Activated CD8-positive, alpha-beta memory T cell treated with anti-CD3 and anti-CD28 coated beads for 1 hour (primary cell): ENCODE measurements around the gene SPPL3.

Experiments used
- DNase-seq, 2 donors: peaks; one replicate each; pipeline ENCODE4 v3.0.0-alpha.2; 2020; ENCODE audit warnings: low read depth in 1 of 2; ENCODE audit errors: extremely low read depth in 1 of 2

The SPPL3 gene

DNA sequence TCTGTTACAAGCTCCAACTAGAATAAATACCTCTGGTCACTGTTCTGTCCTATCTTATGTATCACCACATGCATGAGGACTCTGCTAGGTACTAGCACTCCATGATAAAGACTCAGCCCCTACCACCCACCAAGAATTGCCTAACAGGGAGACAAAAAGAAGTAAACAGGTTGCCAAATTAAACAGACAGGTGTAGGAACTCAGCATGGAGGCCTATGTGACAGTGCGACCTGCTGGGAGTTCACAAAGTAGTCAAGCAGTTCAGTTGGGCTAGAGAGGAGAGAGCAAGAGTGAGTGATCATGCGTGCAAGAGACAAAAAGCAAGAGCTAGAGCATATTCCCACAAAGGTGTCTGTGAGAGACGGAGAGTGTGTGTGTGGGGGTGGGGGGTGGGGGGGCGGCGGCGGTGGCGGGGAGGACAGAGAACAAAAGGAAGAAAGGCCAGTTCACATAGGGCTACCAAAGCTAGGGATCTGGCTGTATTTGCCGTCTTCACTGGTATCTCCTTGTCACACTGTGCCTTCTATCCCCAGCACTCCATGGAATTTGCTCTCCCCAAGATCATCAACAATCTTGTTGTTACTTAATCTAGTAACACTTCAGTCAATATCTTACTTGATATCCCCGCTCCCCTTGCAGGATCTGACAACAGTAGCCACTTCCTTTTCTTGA lies 81.2 kb downstream of the SPPL3 start:
- no peak for DNase-seq

DNA sequence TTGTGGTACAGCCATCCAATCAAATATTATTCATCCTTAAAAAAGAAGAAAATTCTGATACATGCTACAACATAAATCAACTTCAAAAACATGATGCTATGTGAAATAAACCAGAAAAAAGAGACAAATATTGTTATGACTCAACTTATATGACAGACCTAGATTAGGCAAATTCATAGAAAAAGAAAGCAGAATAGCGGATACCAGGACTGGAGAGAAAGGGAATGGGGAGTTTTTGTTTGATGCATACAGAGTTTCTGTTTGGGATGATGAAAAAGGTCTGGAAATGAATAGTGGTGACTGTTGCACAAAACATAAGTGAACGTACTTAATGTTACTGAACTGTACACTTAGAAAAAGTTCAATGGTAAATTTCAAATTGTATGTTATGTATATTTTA lies 82.3 kb downstream of the SPPL3 start:
- DNase-seq = no peak

DNA sequence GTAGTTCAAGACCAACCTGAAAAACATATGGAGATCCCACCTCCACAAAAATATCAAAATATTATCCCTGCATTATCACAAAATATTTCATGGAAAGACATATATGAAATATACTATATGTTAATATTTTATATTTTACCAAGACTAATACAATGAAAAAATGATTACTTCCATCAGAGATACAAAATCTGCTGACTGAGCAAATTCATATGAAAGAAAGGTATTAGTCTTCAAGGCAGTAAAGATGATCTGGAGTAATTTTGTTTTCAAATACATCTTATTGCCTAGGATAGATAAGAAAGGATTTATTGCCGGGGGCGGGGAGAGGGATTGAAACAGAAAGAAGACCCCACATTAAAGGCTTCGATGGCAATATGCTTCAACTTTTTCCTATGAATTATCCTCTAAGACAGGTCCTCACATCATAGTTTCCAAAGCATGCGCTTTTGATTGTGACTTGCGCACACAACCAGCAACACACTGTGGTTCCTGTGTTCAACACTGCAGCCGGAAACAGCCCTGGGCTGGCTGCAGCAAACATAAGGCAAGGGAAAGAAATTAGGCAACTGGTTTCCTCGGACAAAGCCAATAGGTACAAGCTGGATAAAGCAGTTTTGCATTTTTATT lies 83.2 kb downstream of the SPPL3 start:
- DNase-seq = no peak

DNA sequence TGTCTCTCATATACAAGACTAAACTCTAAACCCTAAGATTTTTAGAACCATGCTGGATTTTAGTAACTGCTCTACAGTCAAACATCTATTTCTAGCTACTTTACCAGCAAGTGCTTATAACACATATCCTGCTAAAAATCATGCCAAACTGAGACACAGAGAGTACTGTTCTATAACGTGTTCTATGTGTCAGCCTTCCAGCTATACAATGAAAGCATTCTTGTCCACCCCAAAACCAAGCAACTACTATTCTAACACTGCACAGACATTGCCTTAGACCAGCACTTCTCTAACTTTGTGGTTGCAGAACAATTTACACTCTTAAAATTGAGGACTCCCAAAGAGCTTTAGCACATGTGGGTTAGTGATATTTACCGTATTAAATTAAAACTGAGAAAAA lies 85.7 kb downstream of the SPPL3 start:
- DNase-seq = no peak

DNA sequence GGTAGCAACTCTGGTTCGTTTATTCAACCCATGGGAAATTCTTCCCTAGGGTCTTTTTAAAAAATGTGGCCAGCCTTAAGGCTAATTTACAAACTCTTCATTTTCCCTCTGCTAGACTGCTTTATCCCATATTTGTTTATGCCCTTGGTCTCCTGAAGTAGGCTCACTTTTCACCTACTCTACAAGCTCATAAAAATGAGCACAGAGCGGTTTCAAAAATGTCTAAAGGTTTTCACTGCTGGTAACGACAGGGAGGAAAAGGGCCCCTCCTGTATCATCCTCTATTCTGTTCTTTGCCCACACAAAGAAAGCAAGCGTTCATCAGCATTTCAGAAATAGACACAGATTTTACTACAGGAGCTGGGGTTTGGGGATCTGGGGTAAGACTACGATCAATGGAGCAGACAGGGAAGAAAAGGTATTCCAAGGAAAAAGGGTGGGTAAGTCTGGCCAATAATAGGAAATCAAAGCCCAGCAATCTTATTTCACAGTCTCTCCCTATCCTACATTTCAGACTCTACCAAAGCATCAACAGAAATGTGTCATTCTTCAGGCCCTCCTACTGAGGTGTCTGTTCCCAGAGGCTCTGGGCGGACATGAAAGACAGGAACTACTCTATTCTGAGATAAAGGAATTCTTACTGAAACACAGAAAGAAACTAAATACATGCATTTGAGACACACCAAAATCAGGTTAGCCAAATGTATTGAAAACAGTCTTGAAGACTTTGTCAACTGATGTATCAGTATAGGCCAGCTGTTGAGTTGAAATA lies 86.4 kb downstream of the SPPL3 start:
- DNase-seq = no peak

DNA sequence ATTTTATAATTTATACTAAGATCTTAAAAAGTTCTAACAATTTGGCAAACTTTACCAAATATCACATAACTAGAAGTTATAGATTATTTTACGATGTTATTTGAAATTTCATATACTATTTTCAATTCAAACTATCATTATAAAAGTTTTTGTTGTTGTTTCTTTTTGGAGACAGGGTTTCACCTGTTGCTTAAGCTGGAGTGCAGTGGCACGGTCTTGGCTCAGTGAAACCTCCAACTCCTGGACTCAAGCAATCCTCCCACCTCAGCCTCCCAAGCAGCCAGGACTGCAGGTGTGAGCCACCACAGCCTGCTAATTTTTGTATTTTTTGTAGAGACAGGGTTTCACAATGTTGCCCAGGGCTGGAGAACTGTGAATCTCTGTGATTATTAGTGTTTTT lies 87.8 kb downstream of the SPPL3 start:
- DNase-seq = no peak

DNA sequence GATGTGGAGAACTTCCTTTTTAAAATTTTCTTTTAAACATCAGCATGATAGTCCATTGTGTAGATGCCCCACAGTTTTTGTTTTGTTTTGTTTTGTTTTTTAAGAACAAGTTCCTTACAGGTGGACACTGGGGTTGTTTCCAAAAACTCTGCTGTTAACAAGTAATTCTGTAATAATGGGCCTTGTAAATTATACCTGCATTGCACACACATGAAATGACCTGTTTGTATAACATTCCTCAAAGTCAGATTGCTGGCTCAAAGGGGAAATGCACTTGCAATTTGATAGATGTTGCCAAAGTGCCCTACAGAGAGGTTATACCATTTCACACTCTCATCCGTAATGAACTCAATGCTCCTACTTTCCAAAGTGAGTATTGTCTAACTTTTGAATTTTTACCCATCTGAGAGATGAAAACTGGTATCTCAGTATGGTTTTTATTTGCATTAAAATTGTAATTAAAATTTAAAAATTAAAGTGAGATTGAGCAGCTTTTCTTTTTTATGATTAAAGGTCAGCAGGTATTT lies 89.2 kb downstream of the SPPL3 start:
- DNase-seq = no peak

DNA sequence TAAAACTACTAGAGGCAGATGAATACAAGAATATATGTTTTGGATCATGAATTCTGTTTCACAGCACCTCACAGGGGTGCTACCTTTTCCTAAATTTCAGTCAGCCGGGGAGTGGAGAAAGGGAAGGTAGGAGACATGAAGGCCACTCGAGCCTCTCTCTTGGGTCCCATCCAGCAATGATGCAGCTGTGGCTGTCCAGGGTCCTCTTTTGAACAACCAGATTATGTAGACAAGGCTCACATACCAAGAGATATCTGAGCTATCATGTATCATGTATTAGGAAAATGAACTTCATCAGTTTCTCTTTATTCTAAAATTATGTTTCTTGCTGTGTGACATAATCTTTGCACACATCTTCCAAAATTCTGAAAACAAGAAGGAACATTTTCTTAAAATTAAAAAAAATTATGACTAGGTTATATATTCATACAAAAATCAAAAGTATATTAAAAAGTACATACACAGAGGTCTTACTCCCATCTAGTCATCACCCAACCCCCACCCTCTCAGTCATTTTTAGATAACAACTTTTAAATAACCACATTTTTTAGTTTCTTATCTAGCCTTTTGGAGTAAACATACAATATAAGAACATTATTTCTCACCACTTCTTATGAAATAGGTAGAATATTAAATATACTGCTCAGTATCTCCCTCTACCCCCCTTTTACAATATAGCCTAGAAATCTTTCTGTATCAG lies 89.8 kb downstream of the SPPL3 start:
- no peak for DNase-seq

DNA sequence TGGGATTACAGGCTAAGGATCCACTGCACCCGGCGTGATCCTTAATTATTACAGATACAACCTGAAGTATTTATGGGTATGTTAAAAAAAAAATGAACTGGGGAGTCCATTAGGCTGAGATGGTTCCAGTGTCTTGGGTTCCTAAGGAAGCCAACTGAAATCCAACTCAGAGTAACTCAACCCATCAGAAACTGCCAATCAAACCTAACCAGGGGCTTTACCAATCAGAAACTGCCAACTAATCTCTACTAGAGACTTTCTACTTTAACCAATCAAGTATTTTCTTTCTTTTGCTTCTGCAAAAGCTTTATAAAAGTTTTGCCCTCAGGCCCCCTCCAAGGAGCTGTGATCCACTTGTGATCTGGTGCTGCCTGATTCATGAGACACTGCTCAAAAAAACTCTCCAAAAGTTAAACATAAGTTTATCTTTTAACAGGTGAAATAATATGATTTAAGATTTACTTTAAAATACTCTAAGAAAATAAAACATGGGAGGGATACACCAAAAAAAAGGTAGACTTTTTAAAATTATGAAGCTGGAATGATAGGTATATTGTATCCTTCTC lies 90.5 kb downstream of the SPPL3 start:
- no peak for DNase-seq

DNA sequence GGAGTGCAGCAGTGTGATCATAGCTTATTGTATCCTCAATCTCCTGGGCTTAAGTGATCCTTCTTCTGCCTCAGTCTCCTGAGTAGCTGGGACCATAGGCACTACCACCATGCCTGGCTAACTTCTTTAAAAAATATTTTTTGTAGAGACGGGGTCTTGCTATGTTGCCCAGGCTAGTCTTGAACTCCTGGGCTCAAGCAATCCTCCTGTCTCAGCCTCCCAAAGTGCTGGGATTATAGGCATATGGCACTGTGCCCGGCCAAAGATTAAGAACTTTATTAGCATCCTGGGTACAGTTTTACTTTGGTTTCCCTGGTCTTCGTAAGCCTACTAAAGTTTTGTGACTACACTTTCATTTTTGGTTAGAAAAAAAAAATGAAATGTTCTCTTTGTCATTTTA lies 94.1 kb downstream of the SPPL3 start:
- DNase-seq = no peak

DNA sequence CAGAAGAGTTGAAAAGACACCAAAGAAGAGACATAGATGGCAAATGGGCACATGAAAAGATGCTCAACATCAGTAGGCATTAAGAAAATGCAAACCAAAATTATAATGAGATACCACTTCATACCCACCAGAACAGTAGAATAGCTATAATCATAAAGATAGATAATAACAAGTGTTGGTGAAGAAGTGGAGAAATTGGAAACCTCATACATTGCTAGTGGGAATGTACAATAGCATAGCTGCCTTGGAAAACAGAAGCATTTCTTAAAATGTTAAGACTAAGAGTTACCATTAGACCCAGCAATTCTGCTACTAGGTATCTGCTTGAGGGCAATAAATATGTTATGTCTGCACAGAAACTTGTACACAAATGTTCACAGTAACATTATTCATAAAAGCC lies 99.7 kb downstream of the SPPL3 start:
- no peak for DNase-seq

DNA sequence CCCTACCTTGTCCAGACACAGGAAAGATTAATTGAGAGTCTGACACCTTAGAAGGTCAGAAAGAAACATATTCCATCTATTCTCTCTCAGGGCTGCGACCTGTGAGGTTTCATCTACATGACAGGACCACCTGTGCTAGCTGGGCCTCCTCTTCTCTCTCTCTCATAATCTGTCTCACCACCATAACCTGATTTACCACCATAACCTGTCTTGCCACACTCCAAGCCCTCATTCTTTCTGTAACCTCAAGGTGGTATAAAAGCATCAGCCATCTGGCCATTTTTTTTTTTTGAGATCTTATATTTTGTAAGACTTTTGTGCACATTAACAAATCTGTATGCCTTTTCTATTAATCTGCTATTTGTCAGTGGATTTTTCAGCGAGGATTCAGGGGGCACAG lies 103.0 kb downstream of the SPPL3 start:
- no peak for DNase-seq

DNA sequence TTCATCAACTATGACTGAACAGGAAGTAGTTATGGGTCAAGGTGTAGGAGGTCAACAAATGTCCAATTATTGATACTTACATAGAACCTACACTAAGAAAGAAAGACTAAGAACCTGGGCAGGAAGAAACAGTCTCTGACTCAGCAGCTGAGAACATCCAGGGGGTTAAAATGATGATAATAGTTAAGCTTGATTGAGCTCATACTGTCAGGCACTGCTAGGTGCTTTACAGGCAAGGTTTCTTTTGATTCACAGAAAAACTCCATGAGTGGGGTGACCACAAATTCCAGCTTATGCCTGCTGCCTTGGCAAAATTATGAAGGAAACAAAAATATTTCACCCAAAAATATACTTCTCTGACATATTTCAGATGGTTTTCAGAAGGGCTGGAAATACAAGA lies 103.5 kb downstream of the SPPL3 start:
- no peak for DNase-seq

DNA sequence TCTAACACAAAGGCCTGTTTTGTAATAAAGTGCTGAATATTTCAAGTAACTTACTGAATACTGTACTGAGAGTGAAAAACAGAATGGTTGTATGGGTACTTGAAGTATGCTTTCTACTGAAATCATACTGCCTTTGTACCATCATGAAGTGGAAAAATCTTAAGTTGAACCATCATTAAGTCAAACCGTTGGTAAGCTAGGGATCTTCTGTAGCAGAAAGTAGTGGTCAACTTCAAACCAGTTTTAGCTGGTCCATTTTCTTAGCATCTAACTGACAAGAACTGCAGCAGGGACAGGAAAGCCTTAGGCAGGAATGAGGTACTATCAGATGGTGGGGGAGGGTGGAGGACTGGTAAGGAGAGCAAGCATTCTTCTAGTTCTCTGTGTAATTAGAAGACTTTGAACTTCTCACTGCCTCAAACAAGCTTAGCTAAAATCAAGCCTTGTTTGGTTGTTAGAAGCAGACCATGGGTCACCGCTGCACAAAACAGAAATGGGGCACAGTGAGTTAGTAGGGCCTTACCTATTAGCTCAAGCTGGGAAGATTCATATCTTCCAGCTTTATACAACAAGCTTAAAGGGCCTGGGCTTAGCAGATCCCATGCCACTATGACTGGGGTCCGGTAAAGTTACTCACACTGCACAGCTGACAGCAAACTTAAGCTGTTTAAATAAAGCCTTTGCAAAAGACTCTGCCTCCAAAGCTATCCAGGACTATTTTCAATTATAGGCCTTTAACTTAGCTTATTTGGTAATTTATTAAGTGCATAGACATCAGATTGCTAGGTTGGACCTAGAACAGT lies 104.7 kb downstream of the SPPL3 start:
- DNase-seq = no peak

DNA sequence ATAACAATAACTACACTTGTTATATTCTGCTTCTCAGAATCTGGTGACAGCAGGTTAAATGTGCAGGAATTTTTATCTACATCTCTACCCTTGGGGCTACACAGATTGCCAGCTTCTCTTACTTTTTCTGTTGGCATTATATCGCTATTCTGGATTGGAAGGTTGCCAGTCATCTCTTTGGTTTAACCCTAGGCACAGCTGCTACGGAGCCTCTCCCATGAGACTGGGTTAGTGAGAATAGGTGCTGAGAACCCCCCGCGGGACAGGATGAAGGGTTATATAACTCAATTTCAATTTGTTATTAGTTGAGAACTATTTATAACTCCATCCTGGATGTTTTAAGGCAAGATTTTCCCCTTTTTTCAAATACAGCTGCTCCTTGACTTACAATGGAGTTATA lies 105.5 kb downstream of the SPPL3 start:
- DNase-seq = no peak

DNA sequence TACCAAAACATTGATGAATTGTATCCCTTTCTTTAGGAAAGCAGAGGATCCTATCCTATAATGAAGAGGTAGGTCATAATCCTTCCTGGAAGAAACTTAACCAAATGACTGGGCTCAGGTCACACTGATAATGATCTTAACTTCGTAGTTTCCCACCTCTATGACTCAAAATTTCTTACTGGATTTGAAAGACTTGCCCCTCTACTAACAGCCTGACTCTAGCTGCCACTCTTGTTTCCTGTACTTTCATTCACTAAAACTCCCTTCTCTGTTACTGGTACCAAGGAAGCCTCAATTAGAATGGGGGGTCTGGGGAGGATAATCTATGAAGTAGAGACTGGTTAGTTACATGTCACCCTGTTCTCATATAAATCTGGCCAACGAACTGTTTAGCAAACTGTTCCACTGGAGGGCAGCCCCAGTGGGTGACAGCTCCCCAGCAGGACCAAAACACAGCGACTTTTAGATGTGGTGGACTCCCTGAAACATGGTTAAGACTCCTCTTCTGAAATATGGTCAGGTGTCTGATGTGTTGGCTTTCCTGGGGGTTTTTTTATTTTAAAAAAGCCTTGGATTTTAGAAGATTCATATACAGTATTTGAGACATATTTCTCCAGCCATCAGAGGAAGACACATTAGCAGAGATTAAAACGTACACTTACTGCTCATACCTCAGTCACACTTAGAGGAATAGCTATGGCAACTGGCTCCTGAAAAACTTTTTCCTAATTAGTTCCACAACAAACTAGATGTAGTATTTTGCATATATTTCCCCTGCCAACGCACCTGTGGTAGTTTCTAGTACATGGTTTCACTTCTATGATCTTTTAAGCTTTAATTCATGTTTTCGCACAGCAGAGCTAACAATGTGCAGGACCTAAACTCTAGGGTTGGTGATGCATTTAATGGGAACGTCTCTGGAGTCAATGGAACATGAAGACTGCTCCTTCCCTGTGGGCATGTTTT lies 106.2 kb downstream of the SPPL3 start:
- DNase-seq = no peak

DNA sequence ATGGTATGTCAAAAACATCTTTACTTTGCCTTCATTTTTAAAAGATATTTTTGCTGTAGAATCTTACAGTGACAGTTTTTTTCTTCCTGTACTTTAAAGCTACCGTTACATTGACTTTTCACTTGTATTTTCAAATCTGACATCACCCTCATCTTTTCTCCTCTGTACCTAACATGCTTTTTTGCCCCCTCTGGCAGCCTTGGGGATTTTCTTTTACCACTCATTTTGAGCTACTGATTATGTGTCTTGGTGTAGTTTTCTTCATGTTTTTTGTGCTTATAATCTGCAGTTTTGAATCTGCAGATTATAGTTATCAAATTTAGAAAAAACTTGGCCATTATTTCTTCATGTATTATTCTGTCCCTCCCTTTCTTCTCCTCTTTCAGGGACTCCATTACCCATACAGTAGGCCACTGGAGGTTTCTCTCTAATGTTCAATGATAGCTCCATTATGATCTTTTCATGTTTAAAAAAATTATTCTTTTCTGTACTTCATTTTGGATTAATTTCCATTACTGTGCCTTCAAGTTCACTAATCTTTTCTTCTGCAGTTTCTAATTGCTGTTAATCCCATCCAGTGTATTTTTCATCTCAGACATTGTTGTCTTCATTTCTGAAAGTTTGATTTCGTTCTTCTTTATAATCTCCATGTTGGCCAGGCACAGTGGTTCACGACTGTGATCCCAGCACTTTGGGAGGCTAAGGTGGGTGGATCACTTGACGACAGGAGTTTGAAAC lies 108.5 kb downstream of the SPPL3 start:
- DNase-seq = no peak

DNA sequence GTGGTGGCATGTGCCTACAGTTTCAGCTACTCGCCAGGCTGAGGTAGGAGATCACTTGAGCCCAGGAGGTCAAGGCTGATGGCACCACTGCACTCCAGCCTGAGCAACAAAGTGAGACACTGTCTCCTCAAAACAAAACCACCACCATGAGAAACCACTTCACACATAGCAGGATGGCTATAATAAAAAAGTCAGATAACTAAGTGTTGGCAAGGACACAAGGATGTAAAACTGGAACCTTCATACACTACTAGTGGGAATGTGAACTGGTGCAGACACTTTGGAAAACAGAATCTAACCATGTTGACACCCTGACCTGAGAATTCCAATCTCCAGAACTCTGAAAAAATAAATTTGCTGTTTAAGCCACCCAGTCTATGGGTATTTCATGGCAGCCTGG lies 110.8 kb downstream of the SPPL3 start:
- DNase-seq = no peak
